Lower lobe of right lung (tissue), 2 donors: ENCODE data around the gene ZNF280C. TPM values are rescaled to one million over a fixed set of nuclear protein-coding genes. Genes with fewer than 3 reads are reported as not detected.

Experiments used
- ATAC-seq, 2 donors: fragments of 200-7000 bp; cut with Tn5 transposase; one replicate each; pipeline ENCODE4 v1.9.1; 2020 to 2022; ENCODE audit warnings: mild to moderate bottlenecking in 2 of 2, moderate library complexity in 2 of 2
- DNase-seq: peaks from one replicate; pipeline ENCODE4 v3.0.0-alpha.2; 2020
- H3K27ac ChIP-seq: fragments of 200-600 bp; one replicate; pipeline ENCODE4 v1.8.0; 2022
- H3K27me3 ChIP-seq: fragments of 200-600 bp; one replicate; pipeline ENCODE4 v1.8.0; 2022; ENCODE audit warnings: low read depth
- H3K36me3 ChIP-seq: fragments of 200-600 bp; one replicate; pipeline ENCODE4 v1.8.0; 2022; ENCODE audit warnings: mild to moderate bottlenecking
- H3K4me1 ChIP-seq: fragments of 200-600 bp; one replicate; pipeline ENCODE4 v1.8.0; 2022
- H3K4me3 ChIP-seq: fragments of 200-600 bp; one replicate; pipeline ENCODE4 v1.8.0; 2022; ENCODE audit warnings: mild to moderate bottlenecking
- H3K9me3 ChIP-seq: fragments of 200-600 bp; one replicate; pipeline ENCODE4 v1.8.0; 2022
- intact Hi-C: fragments of 100-400 bp; cut with DNase I; formaldehyde crosslinking; loops from one replicate; pipeline ENCODE4 v1.11.0; 2022
- total RNA-seq: library from RNA; stranded (reverse); fragmentation: NEBNext Ultra II Directional; extraction: Animal tissue kit (Norgen Biotek cat#: 25700); gene quantifications from one replicate; pipeline ENCODE4 v1.2.1, GENCODE V29; 2021
- TF ChIP-seq, protein P1 (sequence below): fragments of 200-600 bp; IDR thresholded peaks from one replicate; pipeline ENCODE4 v1.8.0; 2022; ENCODE audit warnings: antibody characterized with exemption, mild to moderate bottlenecking
- donor health status: DM: no; HTN: yes; CAD: no; lungs with severe emphysema.

ZNF280C gene
- total RNA-seq, 1 donor from 2014 or later, result 5.6 TPM

DNA sequence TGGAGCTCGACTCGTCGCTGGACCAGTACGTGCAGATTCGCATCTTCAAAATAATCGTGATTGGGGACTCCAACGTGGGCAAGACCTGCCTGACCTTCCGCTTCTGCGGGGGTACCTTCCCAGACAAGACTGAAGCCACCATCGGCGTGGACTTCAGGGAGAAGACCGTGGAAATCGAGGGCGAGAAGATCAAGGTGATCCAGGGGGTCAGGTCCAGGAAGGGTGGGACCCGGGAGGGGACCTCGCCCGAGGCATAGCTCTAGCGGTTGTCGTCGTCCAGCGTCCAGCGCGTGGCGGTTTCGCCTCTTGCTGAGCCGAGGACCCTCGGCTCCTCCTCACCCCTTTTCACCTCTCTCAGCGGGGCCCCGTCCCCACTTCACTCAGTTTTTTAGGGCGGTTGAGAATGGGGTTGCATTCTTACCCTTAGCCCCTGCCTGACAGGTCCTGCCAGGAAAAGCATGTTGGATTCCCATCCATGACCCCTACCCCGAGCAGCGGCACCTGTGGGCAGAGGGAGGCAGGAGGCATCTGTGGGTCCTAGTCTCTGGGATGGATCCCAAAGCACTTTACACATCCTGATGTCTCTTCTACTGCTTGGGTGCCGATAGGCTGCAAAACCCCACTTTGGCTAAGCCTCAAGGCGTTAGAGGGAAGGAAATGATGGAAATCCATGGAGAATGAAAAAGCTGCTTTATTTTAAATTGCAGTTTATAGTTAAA is 96.4 kb downstream of the ZNF280C start:
- Histone ChIP-seq H3K27ac (peak overlapping the region; percentile 56), H3K9me3 (no peaks in the 10 kb centered on the region), H3K4me3 (peak overlapping the region; percentile 58), H3K27me3 (no peaks in the 10 kb centered on the region), H3K36me3 (no peaks in the 10 kb centered on the region), H3K4me1 (peaks cover 17% of the 10 kb centered on the region)
- intact Hi-C loops, result no loop called here
- DNase-seq (no peak), ATAC-seq (no peak)
- TF ChIP-seq, protein P1, sequence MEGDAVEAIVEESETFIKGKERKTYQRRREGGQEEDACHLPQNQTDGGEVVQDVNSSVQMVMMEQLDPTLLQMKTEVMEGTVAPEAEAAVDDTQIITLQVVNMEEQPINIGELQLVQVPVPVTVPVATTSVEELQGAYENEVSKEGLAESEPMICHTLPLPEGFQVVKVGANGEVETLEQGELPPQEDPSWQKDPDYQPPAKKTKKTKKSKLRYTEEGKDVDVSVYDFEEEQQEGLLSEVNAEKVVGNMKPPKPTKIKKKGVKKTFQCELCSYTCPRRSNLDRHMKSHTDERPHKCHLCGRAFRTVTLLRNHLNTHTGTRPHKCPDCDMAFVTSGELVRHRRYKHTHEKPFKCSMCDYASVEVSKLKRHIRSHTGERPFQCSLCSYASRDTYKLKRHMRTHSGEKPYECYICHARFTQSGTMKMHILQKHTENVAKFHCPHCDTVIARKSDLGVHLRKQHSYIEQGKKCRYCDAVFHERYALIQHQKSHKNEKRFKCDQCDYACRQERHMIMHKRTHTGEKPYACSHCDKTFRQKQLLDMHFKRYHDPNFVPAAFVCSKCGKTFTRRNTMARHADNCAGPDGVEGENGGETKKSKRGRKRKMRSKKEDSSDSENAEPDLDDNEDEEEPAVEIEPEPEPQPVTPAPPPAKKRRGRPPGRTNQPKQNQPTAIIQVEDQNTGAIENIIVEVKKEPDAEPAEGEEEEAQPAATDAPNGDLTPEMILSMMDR, result no peak

DNA sequence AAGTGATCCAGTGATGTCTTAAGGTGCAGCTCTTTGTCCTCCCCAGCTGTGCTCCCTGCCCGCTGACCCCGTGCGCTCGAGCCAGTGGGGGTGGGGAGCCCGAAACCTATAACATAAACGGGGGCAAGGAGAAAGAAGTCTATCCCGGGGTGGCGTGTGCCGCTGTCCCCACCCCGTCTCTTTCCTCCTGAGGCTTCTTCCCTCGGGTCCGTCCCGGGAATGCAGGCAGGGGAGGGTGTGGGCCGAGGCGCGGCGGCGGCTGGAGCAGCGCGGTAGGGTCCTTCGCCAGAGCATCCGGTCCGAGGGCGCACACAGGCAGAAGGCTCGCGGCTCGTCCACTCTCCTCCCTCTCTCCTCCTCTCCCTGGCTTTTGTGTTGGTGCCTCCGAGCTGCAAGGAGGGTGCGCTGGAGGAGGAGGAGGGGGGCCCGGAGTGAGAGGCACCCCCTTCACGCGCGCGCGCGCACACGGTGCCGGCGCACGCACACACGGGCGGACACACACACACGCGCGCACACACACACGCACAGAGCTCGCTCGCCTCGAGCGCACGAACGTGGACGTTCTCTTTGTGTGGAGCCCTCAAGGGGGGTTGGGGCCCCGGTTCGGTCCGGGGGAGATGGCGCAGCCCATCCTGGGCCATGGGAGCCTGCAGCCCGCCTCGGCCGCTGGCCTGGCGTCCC is 97.1 kb downstream of the ZNF280C start, which contains the start of gene RAB33A:
Gene RAB33A, plus strand, starts transcription at position 517 of the 681 bp plus-strand sequence. Its CDS starts 101 bp downstream, at position 618.
- peak; percentile 52 to 73 for ATAC-seq
- Histone ChIP-seq H3K4me3 (peak within 1 kb of the TSS; percentile 58), H3K9me3 (no peaks in the 10 kb centered on the region), H3K27me3 (no peaks in the 10 kb centered on the region), H3K27ac (peak within 1 kb of the TSS; percentile 56), H3K36me3 (no peaks in the 10 kb centered on the region), H3K4me1 (peaks cover 23% of the 10 kb centered on the region)
- intact Hi-C loops, result no loop called here
- peak; percentile 44 for DNase-seq
- TF ChIP-seq, protein P1, result no peak

DNA sequence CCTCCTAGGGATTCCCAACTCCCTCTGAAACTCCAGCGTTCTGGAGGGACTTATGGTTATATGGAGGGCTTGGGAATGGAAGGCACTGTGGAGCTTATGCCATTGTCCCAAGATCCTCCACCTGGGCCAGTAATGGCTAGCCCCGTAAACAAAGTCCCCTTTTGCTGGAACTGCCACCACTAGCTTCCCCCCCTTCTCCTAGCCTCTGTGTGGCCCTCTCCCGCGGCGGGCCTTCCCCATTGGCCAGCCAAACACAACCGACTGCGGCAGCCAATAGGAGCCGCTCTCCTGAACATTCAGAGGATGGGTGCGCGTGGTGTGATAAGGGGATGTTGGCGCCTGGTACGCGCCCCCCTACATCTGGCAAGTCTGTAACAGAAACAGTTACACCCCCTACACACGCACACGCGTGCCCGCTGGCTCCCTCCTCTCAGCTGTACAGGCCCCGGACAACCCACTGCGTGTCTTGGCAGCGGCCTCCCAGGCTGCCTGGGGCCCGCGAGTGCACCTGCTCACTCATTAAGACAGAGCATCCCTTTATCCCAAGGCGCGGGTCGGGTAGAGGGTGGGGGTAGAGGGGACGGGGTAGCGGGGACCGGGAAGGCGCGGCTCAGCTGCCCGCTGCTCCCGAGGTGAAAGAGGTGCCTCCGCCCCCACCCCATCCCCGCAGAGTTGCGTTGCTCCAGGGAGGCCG is 97.8 kb downstream of the ZNF280C start:
- Histone ChIP-seq H3K36me3 (no peaks in the 10 kb centered on the region), H3K4me1 (peaks cover 25% of the 10 kb centered on the region), H3K27ac (no peak overlapping the region), H3K27me3 (no peaks in the 10 kb centered on the region), H3K9me3 (no peaks in the 10 kb centered on the region), H3K4me3 (peak overlapping the region; percentile 58)
- intact Hi-C loops, result no loop called here
- peak; percentile 56 for DNase-seq
- ATAC-seq, result peak; percentile 60 to 68
- TF ChIP-seq, protein P1, result no peak

DNA sequence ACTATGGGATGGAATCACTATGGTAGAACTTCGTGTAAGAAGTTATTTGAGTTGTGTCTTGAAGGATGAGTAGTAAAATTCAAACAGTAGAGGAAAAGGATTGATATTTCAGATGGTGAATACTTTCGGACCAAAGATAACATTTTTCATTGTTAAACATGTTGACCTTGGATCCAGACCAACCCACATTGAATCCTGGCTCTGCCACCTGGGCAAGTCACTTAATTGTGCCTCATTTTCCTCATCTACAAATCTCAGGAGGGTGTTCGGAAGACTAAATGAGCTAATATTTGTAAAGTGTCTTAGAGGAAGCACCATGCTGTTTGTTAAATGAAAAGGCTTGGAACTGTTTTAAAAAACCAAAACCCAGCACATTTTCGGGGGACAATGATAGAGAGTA is 101.7 kb downstream of the ZNF280C start:
- Histone ChIP-seq H3K9me3 (no peaks in the 10 kb centered on the region), H3K27ac (no peak overlapping the region), H3K4me1 (peaks cover 15% of the 10 kb centered on the region), H3K27me3 (no peaks in the 10 kb centered on the region), H3K4me3 (no peak overlapping the region), H3K36me3 (no peaks in the 10 kb centered on the region)
- intact Hi-C loops, result no loop called here
- DNase-seq (no peak), ATAC-seq (no peak)
- TF ChIP-seq, protein P1, result no peak

DNA sequence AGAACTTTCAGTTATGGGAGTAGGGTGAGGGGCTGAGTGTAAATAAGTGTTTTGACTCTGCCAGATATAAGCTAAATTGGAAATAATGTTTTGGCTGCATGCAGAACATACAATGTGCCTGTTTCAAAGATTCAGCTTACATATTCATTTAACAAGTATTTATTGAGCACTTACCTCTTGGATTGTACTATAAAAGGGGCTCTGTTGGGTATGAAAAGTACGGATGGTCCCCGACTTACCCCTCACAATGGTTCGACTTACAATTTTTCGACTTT is 102.3 kb downstream of the ZNF280C start:
- intact Hi-C loops, result no loop called here
- peak overlapping the region; percentile 71 for H3K4me3 ChIP-seq
- H3K36me3 ChIP-seq, result no peaks in the 10 kb centered on the region
- TF ChIP-seq, protein P1, result no peak
- DNase-seq (no peak), ATAC-seq (peak in 1 of 2 donors; percentile 1)
- H3K9me3 ChIP-seq, result no peaks in the 10 kb centered on the region
- H3K27ac ChIP-seq, result peak overlapping the region; percentile 85
- no peaks in the 10 kb centered on the region for H3K27me3 ChIP-seq
- peaks cover 15% of the 10 kb centered on the region for H3K4me1 ChIP-seq
